Stomach smooth muscle (tissue), 2 donors: ENCODE results near the gene HERPUD1.
A peak's percentile ranks its signal among the peaks of the same experiment; 100 is the strongest.
"Not testable (repeated sequence)": the region's sequence is repeated elsewhere in the genome, so short reads cannot be mapped to it uniquely, and the experiment has no call there.

Source experiments
- H3K27ac ChIP-seq: one replicate; pipeline ENCODE4 v1.7.0; 2013; ENCODE audit warnings: mild to moderate bottlenecking, low read length, inconsistent platforms
- H3K27me3 ChIP-seq, 2 donors: one replicate each; pipeline ENCODE4 v1.7.0; 2013; ENCODE audit warnings: low read length in 2 of 2; ENCODE audit not compliant: insufficient read depth in 2 of 2, control insufficient read depth in 1 of 2
- H3K36me3 ChIP-seq, 2 donors: one replicate each; pipeline ENCODE4 v1.7.0; 2013; ENCODE audit warnings: low read length in 2 of 2; ENCODE audit not compliant: control insufficient read depth in 2 of 2, insufficient read depth in 2 of 2
- H3K4me1 ChIP-seq: one replicate; pipeline ENCODE4 v1.7.0; 2013; ENCODE audit warnings: low read length; ENCODE audit not compliant: control insufficient read depth, insufficient read depth
- H3K4me3 ChIP-seq, 2 donors: one replicate each; pipeline ENCODE4 v1.7.0; 2013; ENCODE audit warnings: low read length in 2 of 2
- H3K9ac ChIP-seq, 2 donors: one replicate each; pipeline ENCODE4 v1.7.0; 2013; ENCODE audit warnings: low read length in 2 of 2, mild to moderate bottlenecking in 1 of 2
- H3K9me3 ChIP-seq, 2 donors: one replicate each; pipeline ENCODE4 v1.7.0; 2013; ENCODE audit warnings: low read length in 2 of 2; ENCODE audit not compliant: control insufficient read depth in 2 of 2
- donor health status: healthy.
- donor health status: Pancreatic carcinoma.

Gene HERPUD1

GRCh38 chr16:56931892-56932720, at the start of gene HERPUD1:
HERPUD1 (plus strand) TSS chr16:56932142; CDS start chr16:56932245, 103 bp downstream.
- H3K27me3 ChIP-seq: no peaks in the 10 kb centered on the region
- peaks cover 17 to 18% of the 10 kb centered on the region in 2 donors for H3K36me3 ChIP-seq
- H3K27ac ChIP-seq: peak within 1 kb of the TSS; percentile 97
- peak within 1 kb of the TSS; percentile 98 to 99 for H3K4me3 ChIP-seq
- H3K9ac ChIP-seq: peak within 1 kb of the TSS; percentile 96 to 97
- no peaks in the 10 kb centered on the region for H3K9me3 ChIP-seq
- H3K4me1 ChIP-seq: peaks cover 17% of the 10 kb centered on the region

GRCh38 chr16:56883586-56883985, 48.4 kb upstream of the HERPUD1 start:
- Histone ChIP-seq H3K9ac (no peak overlapping the region), H3K27ac (no peak overlapping the region), H3K4me3 (no peak overlapping the region), H3K36me3 (no peaks in the 10 kb centered on the region), H3K4me1 (no peaks in the 10 kb centered on the region), H3K27me3 (no peaks in the 10 kb centered on the region), H3K9me3 (no peaks in the 10 kb centered on the region)

GRCh38 chr16:56884026-56884582, 47.8 kb upstream of the HERPUD1 start:
- Histone ChIP-seq H3K4me3 (no peak overlapping the region), H3K36me3 (no peaks in the 10 kb centered on the region), H3K9ac (no peak overlapping the region), H3K4me1 (no peaks in the 10 kb centered on the region), H3K27ac (no peak overlapping the region), H3K27me3 (no peaks in the 10 kb centered on the region), H3K9me3 (no peaks in the 10 kb centered on the region)

- not testable (repeated sequence) for H3K9ac ChIP-seq, H3K27ac ChIP-seq, H3K4me3 ChIP-seq, H3K27me3 ChIP-seq, H3K4me1 ChIP-seq, H3K9me3 ChIP-seq, H3K36me3 ChIP-seq
These were observed 47.0 kb upstream of the HERPUD1 start for GRCh38 chr16:56884929-56885328.

- H3K27me3 ChIP-seq: no peaks in the 10 kb centered on the region
- no peak overlapping the region for H3K9ac ChIP-seq
- H3K9me3 ChIP-seq: no peaks in the 10 kb centered on the region
- H3K4me1 ChIP-seq: no peaks in the 10 kb centered on the region
- no peak overlapping the region for H3K27ac ChIP-seq
- H3K4me3 ChIP-seq: no peak overlapping the region
- H3K36me3 ChIP-seq: no peaks in the 10 kb centered on the region
These were observed 46.3 kb upstream of the HERPUD1 start for GRCh38 chr16:56885446-56886162.

- Histone ChIP-seq H3K9ac (no peak overlapping the region), H3K27ac (no peak overlapping the region), H3K27me3 (no peaks in the 10 kb centered on the region), H3K4me3 (no peak overlapping the region), H3K36me3 (no peaks in the 10 kb centered on the region), H3K9me3 (no peaks in the 10 kb centered on the region), H3K4me1 (no peaks in the 10 kb centered on the region)
These were observed 45.6 kb upstream of the HERPUD1 start for GRCh38 chr16:56886296-56886695.

GRCh38 chr16:56886826-56887225, 45.1 kb upstream of the HERPUD1 start:
- H3K9ac ChIP-seq: no peak overlapping the region
- H3K4me3 ChIP-seq: no peak overlapping the region
- no peaks in the 10 kb centered on the region for H3K9me3 ChIP-seq
- H3K4me1 ChIP-seq: no peaks in the 10 kb centered on the region
- no peak overlapping the region for H3K27ac ChIP-seq
- no peaks in the 10 kb centered on the region for H3K27me3 ChIP-seq
- no peaks in the 10 kb centered on the region for H3K36me3 ChIP-seq

GRCh38 chr16:56888806-56889205, 43.1 kb upstream of the HERPUD1 start:
- H3K27ac ChIP-seq: no peak overlapping the region
- no peak overlapping the region for H3K9ac ChIP-seq
- no peak overlapping the region for H3K4me3 ChIP-seq
- no peaks in the 10 kb centered on the region for H3K9me3 ChIP-seq
- no peaks in the 10 kb centered on the region for H3K4me1 ChIP-seq
- no peaks in the 10 kb centered on the region for H3K36me3 ChIP-seq
- H3K27me3 ChIP-seq: no peaks in the 10 kb centered on the region

GRCh38 chr16:56889206-56889605, 42.7 kb upstream of the HERPUD1 start:
- Histone ChIP-seq H3K36me3 (no peaks in the 10 kb centered on the region), H3K27me3 (no peaks in the 10 kb centered on the region), H3K27ac (no peak overlapping the region), H3K4me3 (no peak overlapping the region), H3K9ac (no peak overlapping the region), H3K9me3 (no peaks in the 10 kb centered on the region), H3K4me1 (no peaks in the 10 kb centered on the region)

- no peaks in the 10 kb centered on the region for H3K27me3 ChIP-seq
- no peak overlapping the region for H3K27ac ChIP-seq
- no peaks in the 10 kb centered on the region for H3K9me3 ChIP-seq
- H3K36me3 ChIP-seq: no peaks in the 10 kb centered on the region
- H3K4me3 ChIP-seq: no peak overlapping the region
- no peak overlapping the region for H3K9ac ChIP-seq
- no peaks in the 10 kb centered on the region for H3K4me1 ChIP-seq
These were observed 40.3 kb upstream of the HERPUD1 start for GRCh38 chr16:56891685-56892084.
